Measurements from ENCODE around the gene PSME2. TPM values are rescaled to one million over a fixed set of nuclear protein-coding genes. Genes with fewer than 3 reads are reported as not detected.

Gene PSME2
- total RNA-seq, 4 donors from 2014 or later = 59.5 to 69.8 (median 68.5) TPM

DNA sequence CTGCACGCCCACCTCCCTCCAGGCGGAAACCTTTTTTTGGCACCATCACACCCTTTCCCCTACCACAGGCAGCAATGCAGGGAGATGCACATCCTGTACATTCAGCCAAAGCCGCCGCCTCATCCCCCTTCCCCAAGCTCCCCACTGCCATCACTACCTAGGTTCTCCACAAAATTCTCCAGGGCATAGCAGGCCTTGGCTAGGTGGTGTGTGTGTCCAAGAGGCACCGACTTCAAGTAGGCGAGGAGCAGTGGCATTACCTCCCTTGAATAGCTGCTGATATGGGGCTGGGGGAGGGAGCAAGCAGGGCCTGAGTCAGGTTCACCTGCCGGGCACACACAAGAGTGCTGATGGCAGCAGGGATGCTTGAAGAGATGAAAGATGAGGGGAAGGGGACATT lies 38.6 kb upstream of the PSME2 start:
- DNase-seq = no peak
- intact Hi-C loops (cut with DNase I; ENCODE audit: low total_unique reads) (no loop called here), in situ Hi-C loops (cut with MboI; ENCODE audit: low pct_ligation_motif_present in 1 of 4, low pct_unique_long_range_greater_than_20kb in 1 of 4, low sequenced_read_pairs in 3 of 4) (no loop called here)
- Histone ChIP-seq H3K4me1 (peaks cover 12 to 20% (median 15%) of the 10 kb centered on the region in 4 donors), H3K27ac (no peak overlapping the region), H3K4me3 (no peak overlapping the region), H3K27me3 (no peaks in the 10 kb centered on the region), H3K36me3 (peaks cover 0 to 20% (median 0%) of the 10 kb centered on the region in 4 donors), H3K9me3 (no peaks in the 10 kb centered on the region)
- 99% methylated on average over 7 of the region's 7 CpGs; no CpG with 5 or more reads in 1 of the 2 donors for WGBS, 2 donors (ENCODE audit: low coverage in 1 of 2)
- TF ChIP-seq, protein P1, sequence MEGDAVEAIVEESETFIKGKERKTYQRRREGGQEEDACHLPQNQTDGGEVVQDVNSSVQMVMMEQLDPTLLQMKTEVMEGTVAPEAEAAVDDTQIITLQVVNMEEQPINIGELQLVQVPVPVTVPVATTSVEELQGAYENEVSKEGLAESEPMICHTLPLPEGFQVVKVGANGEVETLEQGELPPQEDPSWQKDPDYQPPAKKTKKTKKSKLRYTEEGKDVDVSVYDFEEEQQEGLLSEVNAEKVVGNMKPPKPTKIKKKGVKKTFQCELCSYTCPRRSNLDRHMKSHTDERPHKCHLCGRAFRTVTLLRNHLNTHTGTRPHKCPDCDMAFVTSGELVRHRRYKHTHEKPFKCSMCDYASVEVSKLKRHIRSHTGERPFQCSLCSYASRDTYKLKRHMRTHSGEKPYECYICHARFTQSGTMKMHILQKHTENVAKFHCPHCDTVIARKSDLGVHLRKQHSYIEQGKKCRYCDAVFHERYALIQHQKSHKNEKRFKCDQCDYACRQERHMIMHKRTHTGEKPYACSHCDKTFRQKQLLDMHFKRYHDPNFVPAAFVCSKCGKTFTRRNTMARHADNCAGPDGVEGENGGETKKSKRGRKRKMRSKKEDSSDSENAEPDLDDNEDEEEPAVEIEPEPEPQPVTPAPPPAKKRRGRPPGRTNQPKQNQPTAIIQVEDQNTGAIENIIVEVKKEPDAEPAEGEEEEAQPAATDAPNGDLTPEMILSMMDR (IDR thresholded peaks at IDR 0.05) = no peak
- TF ChIP-seq POLR2A (IDR thresholded peaks at IDR 0.05) = no peak
- no peak for TF ChIP-seq EP300 (IDR thresholded peaks at IDR 0.05; ENCODE audit: low read depth)
- TF ChIP-seq POLR2AphosphoS5 (IDR thresholded peaks at IDR 0.05) = no peak

DNA sequence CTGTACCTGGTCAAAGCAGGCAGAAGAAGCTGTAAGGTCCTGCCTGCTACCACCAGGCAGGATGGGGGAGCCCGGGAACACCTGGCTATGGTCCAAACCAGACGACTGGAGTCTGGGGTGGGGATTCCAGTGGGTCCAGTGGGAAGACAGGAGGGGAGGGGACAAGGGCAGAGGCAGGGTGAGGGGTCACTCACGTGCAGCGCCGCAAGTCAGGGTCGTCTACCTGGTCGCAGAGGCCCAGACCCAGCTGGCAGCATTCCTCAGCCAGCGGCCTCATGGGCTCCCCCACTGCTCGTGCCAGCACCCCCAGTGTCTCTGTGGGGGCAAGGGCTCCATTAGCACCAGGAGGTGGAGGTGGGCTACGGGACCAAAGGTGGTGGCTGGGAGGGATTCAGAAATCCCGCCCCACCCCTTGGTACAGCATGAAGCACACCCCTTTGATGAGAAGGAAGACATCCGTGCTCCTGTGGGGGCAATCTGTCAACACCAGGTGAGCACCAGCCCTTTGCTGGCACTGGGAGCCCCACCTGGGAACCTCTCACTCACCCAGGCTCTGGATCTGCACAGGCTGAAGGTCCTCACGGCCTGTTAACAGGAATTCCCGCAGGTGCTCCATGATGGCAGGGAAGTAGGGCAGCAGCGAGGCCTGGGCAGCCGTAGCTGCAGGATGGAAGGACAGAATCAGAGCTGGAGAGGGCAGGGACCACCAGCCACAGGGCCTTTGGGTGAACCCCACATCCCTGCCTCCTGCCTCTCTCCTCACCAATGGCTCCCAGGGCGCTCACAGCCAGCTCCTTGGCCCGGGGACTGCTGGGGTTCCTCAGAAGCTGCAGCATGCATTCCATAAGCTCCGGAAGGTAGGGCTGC lies 37.9 kb upstream of the PSME2 start:
- DNase-seq = no peak
- WGBS, 2 donors (ENCODE audit: low coverage in 1 of 2) = 88% methylated on average over 19 of the region's 19 CpGs; no CpG with 5 or more reads in 1 of the 2 donors
- Histone ChIP-seq H3K36me3 (peaks cover 0 to 25% (median 0%) of the 10 kb centered on the region in 4 donors), H3K4me3 (no peak overlapping the region), H3K27me3 (no peaks in the 10 kb centered on the region), H3K9me3 (no peaks in the 10 kb centered on the region), H3K27ac (no peak overlapping the region), H3K4me1 (peaks cover 17 to 24% (median 18%) of the 10 kb centered on the region in 4 donors)
- TF ChIP-seq, protein P1 (IDR thresholded peaks at IDR 0.05) = no peak
- TF ChIP-seq POLR2AphosphoS5 (IDR thresholded peaks at IDR 0.05) (no peak), EP300 (IDR thresholded peaks at IDR 0.05; ENCODE audit: low read depth) (no peak), POLR2A (IDR thresholded peaks at IDR 0.05) (no peak)
- in situ Hi-C loops (cut with MboI; ENCODE audit: low pct_ligation_motif_present in 1 of 4, low pct_unique_long_range_greater_than_20kb in 1 of 4, low sequenced_read_pairs in 3 of 4) (no loop called here), intact Hi-C loops (cut with DNase I; ENCODE audit: low total_unique reads) (no loop called here)

DNA sequence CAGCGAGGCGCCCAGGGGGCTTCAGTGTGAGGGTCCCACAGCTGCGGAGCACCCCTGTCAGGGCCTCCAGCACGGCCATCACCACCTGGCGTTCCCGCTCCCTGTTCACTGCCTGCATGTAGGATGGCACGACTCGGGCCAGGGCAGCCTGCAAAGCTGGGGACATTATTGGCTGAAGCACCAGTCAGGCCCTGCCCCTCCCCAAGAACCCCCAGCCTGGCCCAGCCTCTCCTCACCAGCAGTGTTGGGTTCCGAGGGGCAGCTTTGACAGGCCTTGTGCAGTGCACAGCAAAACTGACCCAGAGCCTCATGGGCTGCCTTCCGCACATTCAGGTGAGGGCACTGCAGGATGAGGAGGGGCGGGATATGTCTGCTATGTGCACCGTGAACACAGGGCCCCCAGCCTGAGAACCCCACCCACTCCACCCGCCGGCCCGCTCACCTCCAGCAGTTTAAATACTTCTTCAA lies 36.6 kb upstream of the PSME2 start:
- no peak for TF ChIP-seq POLR2AphosphoS5 (IDR thresholded peaks at IDR 0.05)
- TF ChIP-seq, protein P1 (IDR thresholded peaks at IDR 0.05) = no peak
- no peak for TF ChIP-seq POLR2A (IDR thresholded peaks at IDR 0.05)
- TF ChIP-seq EP300 (IDR thresholded peaks at IDR 0.05; ENCODE audit: low read depth) = no peak
- no peaks in the 10 kb centered on the region for H3K27me3 ChIP-seq
- H3K4me3 ChIP-seq = no peak overlapping the region
- H3K9me3 ChIP-seq = no peaks in the 10 kb centered on the region
- no peak for DNase-seq
- no peak overlapping the region for H3K27ac ChIP-seq
- in situ Hi-C loops (cut with MboI; ENCODE audit: low pct_ligation_motif_present in 1 of 4, low pct_unique_long_range_greater_than_20kb in 1 of 4, low sequenced_read_pairs in 3 of 4) (no loop called here), intact Hi-C loops (cut with DNase I; ENCODE audit: low total_unique reads) (no loop called here)
- peaks cover 12 to 19% (median 14%) of the 10 kb centered on the region in 4 donors for H3K4me1 ChIP-seq
- 97% methylated on average over 14 of the region's 15 CpGs; no CpG with 5 or more reads in 1 of the 2 donors for WGBS, 2 donors (ENCODE audit: low coverage in 1 of 2)
- peaks cover 0 to 27% (median 0%) of the 10 kb centered on the region in 4 donors for H3K36me3 ChIP-seq

DNA sequence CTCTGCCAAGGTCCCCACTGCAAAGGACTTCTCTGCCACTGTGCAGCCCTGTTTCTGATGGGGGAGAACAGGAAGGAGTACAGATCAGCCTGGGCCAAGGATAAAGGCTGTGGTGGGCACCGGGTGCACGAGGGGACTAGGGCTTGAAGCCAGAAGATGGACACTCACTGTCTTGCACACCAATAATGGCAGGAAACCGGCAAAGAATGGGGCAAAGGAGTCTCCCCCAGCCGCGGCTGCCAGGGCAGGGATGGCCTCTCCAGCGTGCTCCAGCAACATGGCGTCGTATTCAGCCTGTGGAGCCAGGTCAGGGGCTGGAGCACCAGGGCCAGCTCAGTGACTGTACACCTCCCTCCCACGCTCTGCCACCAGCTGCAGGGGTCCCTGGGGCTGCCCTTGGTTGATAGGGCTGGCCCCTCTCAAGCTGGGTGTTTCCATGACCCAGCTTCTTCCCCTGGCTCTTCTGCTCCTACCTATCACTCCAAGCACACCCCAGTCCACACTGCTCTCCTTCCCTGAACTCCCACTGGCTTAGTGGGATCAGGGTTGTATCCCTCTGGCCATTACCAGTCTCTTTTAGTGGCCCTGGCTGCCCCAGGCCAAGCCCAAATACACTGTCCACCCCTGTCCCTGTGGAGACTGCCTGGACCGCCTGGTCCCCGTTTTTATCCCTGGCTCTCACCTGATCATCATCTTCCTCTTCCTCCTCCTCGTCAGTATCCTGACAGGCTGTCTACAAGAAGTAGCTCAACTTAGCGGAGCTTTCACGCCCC lies 35.9 kb upstream of the PSME2 start:
- Histone ChIP-seq H3K4me1 (peaks cover 5 to 12% (median 7%) of the 10 kb centered on the region in 4 donors), H3K4me3 (no peak overlapping the region), H3K27ac (no peak overlapping the region), H3K36me3 (peaks cover 0 to 28% (median 0%) of the 10 kb centered on the region in 4 donors), H3K27me3 (no peaks in the 10 kb centered on the region), H3K9me3 (no peaks in the 10 kb centered on the region)
- intact Hi-C loops (cut with DNase I; ENCODE audit: low total_unique reads) (no loop called here), in situ Hi-C loops (cut with MboI; ENCODE audit: low pct_ligation_motif_present in 1 of 4, low pct_unique_long_range_greater_than_20kb in 1 of 4, low sequenced_read_pairs in 3 of 4) (no loop called here)
- TF ChIP-seq POLR2A (IDR thresholded peaks at IDR 0.05) (no peak), EP300 (IDR thresholded peaks at IDR 0.05; ENCODE audit: low read depth) (no peak), POLR2AphosphoS5 (IDR thresholded peaks at IDR 0.05) (no peak)
- TF ChIP-seq, protein P1 (IDR thresholded peaks at IDR 0.05) = no peak
- DNase-seq = no peak
- 60 to 90% methylated on average over 2 to 11 of the region's 14 CpGs for WGBS, 2 donors (ENCODE audit: low coverage in 1 of 2)

Data from transverse colon (tissue), 4 donors.